OCI-LY3 (cell line): ENCODE measurements around the gene CHML.

ENCODE experiments used
- CTCF ChIP-seq: fragments of 200-600, 300-600 bp; sonication (generic); IDR thresholded peaks from 2 replicates; pipeline ENCODE4 v1.5.1; 2014; ENCODE audit warnings: antibody characterized with exemption, low read length, low read depth
- EZH2phosphoT487 ChIP-seq: fragments of 200-600 bp; shearing (Covaris generic); IDR thresholded peaks from 2 replicates; pipeline ENCODE4 v1.6.1; 2018; ENCODE audit warnings: antibody characterized with exemption, mixed run types, low read depth

DNA sequence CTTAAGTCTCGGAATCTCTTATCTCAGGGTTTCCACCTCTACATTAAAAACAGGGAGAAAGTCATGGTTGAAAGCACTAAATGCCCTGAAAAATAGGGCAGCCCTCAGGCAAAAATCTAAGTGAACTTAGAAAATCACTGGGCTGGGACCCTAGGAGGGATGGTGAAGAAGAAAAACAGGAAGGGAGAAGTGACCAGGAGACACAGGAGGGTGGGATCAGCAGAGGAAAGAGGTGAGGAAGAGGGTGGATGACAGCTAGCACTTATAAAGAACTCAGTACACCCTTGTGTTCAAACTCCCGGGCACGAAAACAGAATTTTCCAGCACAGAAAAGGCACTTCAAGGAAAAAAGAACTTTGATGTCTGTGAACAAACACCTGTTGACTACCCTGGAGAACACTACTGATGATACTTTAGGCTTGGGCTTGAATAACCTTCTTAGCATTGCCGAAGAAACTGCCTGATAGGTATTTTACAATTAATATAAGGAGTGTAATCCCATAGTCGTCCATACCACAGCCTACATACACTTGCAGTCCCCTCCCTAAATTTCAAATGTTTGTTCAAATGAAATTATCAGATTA lies 2.0 kb downstream of the CHML start:
- TF ChIP-seq CTCF = no peak
- no peak for TF ChIP-seq EZH2phosphoT487
